GM12874 (cell line): Measurements from ENCODE around the gene PRKCZ.

ENCODE experiments used
- TF ChIP-seq, protein P1 (sequence below): IDR thresholded peaks from 2 replicates; pipeline ENCODE4 v1.5.1; 2011; ENCODE audit warnings: low read depth, mild to moderate bottlenecking, control low read depth, low read length, moderate library complexity; ENCODE audit not compliant: insufficient read depth

PRKCZ gene

GRCh38 chr1:2052756-2053155 lies 2.5 kb downstream of the PRKCZ start:
- TF ChIP-seq, protein P1, sequence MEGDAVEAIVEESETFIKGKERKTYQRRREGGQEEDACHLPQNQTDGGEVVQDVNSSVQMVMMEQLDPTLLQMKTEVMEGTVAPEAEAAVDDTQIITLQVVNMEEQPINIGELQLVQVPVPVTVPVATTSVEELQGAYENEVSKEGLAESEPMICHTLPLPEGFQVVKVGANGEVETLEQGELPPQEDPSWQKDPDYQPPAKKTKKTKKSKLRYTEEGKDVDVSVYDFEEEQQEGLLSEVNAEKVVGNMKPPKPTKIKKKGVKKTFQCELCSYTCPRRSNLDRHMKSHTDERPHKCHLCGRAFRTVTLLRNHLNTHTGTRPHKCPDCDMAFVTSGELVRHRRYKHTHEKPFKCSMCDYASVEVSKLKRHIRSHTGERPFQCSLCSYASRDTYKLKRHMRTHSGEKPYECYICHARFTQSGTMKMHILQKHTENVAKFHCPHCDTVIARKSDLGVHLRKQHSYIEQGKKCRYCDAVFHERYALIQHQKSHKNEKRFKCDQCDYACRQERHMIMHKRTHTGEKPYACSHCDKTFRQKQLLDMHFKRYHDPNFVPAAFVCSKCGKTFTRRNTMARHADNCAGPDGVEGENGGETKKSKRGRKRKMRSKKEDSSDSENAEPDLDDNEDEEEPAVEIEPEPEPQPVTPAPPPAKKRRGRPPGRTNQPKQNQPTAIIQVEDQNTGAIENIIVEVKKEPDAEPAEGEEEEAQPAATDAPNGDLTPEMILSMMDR: no peak

DNA sequence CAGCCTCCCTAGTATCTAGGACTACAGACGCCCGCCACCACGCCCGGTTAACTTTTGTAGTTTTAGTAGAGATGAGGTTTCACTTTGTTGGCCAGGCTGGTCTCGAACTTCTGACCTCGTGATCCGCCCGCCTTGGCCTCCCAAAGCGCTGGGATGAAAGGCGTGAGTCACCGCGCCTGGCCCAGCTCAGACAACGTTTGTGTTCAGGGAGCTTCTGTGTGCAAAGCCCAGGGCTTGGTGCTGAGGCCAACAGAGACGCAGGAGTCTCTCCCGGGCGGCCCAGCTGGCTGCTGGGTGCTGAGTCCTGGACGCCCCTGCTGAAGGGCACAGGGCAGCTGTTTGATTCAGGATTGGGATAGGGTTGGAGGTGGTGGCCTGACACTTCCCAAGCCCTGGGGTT lies 3.0 kb downstream of the PRKCZ start:
- TF ChIP-seq, protein P1: no peak

- TF ChIP-seq, protein P1: no peak
Measured at GRCh38 chr1:2053784-2054376, 3.7 kb downstream of the PRKCZ start.

DNA sequence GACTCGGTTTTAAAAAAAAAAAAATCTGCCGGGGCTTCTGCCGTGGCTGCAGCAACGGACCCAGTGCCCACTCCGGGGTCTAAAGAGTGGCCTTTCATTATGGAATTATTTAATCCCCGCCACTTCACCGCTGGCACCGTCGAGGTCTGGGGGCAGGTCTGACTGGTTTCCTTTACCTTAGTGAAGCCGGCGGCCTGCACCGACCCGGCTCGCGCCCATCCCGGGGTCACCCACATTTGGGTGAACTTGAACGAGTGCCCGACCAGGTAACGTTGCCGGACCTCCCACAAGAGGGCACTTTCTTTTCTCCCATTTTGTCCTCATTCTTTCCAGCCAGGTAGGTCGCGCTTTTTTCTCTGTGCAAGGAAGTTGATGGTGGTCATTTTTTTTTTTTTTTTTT lies 4.3 kb downstream of the PRKCZ start:
- TF ChIP-seq, protein P1: no peak

- TF ChIP-seq, protein P1: no peak
Measured at GRCh38 chr1:2055911-2056575, 5.8 kb downstream of the PRKCZ start.

DNA sequence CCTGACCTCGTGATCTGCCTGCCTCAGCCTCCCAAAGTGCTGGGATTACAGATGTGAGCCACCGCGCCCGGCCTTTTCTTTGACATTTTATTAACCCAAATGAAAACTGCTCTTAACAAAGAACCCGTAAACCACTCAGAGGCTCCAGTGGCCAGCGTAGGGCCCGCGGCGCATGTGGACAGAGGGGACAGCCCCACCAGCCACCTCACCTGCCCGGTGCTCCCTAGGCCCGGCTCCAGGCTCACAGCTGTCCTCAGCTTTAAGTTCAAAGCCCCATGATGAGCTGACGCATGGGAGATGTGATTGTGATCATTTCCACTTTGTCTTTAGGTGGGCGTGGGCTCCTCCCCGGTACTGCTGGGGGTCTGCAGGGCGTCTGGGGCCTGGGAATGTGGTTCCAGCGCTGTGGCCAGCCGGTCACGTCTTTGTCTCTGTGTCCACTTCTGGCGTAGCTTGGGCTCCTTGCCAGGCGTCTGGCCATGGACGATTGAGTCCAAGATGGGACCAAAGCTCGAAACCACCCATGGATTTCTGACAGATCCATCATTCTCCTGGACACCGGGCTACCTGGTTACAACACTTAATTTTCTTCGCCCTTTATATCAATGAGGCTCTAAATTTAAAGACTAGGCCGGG lies 6.9 kb downstream of the PRKCZ start:
- TF ChIP-seq, protein P1: no peak

GRCh38 chr1:2059290-2059953 lies 9.2 kb downstream of the PRKCZ start:
- TF ChIP-seq, protein P1: no peak
